Activated CD8-positive, alpha-beta memory T cell treated with anti-CD3 and anti-CD28 coated beads for 36 hours (primary cell): ENCODE measurements around the gene CHD9NB. TPM values are rescaled to one million over a fixed set of nuclear protein-coding genes. Genes with fewer than 3 reads are reported as not detected.

Source experiments
- total RNA-seq, 2 experiments: library from RNA; stranded (reverse); gene quantifications; one replicate each; pipeline ENCODE4 v1.2.3, GENCODE V29; 2021

The CHD9NB gene
- total RNA-seq, 2 experiments from 2014 or later, result 0.31 to 0.32 TPM

Other genes starting within 250 kb of the CHD9NB start
- gene CHD9, start 2.1 kb upstream of the CHD9NB start, total RNA-seq, result 10 to 100 TPM; 16.8 to 17.1 TPM